ENCODE measurements around the gene RPL7A. TPM values are rescaled to one million over a fixed set of nuclear protein-coding genes. Genes with fewer than 3 reads are reported as not detected.

RPL7A gene
- total and polyA plus RNA-seq, 9 donors = 3,805 to 6,397 (median 4,279) TPM

DNA sequence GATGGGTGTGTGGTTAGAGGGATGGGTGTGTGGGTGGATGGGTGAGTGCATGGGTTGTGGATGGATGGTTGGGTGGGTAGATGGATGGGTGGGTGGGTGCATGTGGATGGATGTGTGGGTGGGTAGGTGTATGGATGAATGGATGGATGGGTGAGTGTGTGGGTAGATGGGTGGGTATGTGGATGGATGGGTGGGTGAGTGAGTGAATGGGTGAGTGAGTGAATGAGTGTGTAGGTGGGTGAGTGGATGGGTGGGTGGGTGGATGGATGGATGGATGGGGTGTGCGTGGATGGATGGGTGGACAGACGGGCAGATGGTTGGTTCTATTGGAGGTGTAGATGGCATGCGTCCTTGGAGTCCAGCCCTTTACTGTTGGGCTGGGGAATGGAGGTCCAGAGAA lies 45.4 kb downstream of the RPL7A start:
- H3K4me1 ChIP-seq (ENCODE audit: insufficient read depth) = no peaks in the 10 kb centered on the region

GRCh38 chr9:133394687-133395271 lies 46.8 kb downstream of the RPL7A start:
- DNase-seq = no peak
- H3K9me3 ChIP-seq = no peaks in the 10 kb centered on the region
- intact Hi-C loops (cut with DNase I) = no loop called here
- WGBS, 3 donors = 8 to 21% (median 11%) methylated on average over 8 of the region's 8 CpGs
- H3K27me3 ChIP-seq = no peaks in the 10 kb centered on the region
- no peaks in the 10 kb centered on the region for H3K36me3 ChIP-seq
- H3K4me1 ChIP-seq (ENCODE audit: insufficient read depth) = no peaks in the 10 kb centered on the region
- no peak overlapping the region for H3K27ac ChIP-seq
- no peak overlapping the region for H3K4me3 ChIP-seq
- TF ChIP-seq POLR2A (IDR thresholded peaks at IDR 0.05) = no peak
- TF ChIP-seq EP300 (IDR thresholded peaks at IDR 0.05) = no peak
- TF ChIP-seq, protein P1, sequence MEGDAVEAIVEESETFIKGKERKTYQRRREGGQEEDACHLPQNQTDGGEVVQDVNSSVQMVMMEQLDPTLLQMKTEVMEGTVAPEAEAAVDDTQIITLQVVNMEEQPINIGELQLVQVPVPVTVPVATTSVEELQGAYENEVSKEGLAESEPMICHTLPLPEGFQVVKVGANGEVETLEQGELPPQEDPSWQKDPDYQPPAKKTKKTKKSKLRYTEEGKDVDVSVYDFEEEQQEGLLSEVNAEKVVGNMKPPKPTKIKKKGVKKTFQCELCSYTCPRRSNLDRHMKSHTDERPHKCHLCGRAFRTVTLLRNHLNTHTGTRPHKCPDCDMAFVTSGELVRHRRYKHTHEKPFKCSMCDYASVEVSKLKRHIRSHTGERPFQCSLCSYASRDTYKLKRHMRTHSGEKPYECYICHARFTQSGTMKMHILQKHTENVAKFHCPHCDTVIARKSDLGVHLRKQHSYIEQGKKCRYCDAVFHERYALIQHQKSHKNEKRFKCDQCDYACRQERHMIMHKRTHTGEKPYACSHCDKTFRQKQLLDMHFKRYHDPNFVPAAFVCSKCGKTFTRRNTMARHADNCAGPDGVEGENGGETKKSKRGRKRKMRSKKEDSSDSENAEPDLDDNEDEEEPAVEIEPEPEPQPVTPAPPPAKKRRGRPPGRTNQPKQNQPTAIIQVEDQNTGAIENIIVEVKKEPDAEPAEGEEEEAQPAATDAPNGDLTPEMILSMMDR (IDR thresholded peaks at IDR 0.05) = no peak

More for the DNA sequence above, 45.4 kb downstream of the RPL7A start:
- H3K9me3 ChIP-seq = no peaks in the 10 kb centered on the region
- TF ChIP-seq, protein P1 (IDR thresholded peaks at IDR 0.05) = no peak
- no peak for TF ChIP-seq EP300 (IDR thresholded peaks at IDR 0.05)
- no peak for TF ChIP-seq POLR2A (IDR thresholded peaks at IDR 0.05)
- no peak for DNase-seq
- H3K4me3 ChIP-seq = no peak overlapping the region
- H3K27me3 ChIP-seq = no peaks in the 10 kb centered on the region
- intact Hi-C loops (cut with DNase I) = no loop called here
- no peak overlapping the region for H3K27ac ChIP-seq
- 83 to 89% (median 84%) methylated on average over 3 of the region's 3 CpGs for WGBS, 3 donors
- H3K36me3 ChIP-seq = no peaks in the 10 kb centered on the region

DNA sequence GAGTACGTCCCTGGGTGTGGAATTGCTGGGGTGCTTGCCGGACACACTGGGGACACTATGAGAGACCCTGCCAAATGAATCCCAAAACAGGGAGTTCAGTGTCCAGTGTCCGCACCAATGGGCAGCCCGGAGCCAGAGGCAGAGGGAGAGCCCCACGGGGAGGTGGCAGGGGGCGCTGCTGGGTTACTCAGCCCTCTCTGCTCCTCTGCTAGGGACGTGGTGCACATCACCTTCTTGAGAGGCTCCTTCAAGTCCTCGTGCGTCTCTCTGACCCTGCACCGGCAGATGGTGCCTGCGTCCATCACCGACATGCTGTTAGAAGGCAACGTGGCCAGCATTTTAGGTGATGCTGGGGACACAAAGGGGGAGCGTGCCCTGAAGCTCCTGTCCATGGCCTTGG lies 48.9 kb downstream of the RPL7A start:
- Histone ChIP-seq H3K27me3 (no peaks in the 10 kb centered on the region), H3K36me3 (no peaks in the 10 kb centered on the region), H3K27ac (no peak overlapping the region), H3K4me1 (ENCODE audit: insufficient read depth) (no peaks in the 10 kb centered on the region), H3K9me3 (no peaks in the 10 kb centered on the region), H3K4me3 (no peak overlapping the region)
- 17 to 29% (median 20%) methylated on average over 14 of the region's 14 CpGs for WGBS, 3 donors
- intact Hi-C loops (cut with DNase I) = no loop called here
- TF ChIP-seq POLR2A (IDR thresholded peaks at IDR 0.05) = no peak
- TF ChIP-seq EP300 (IDR thresholded peaks at IDR 0.05) = no peak
- TF ChIP-seq, protein P1 (IDR thresholded peaks at IDR 0.05) = no peak
- no peak for DNase-seq

DNA sequence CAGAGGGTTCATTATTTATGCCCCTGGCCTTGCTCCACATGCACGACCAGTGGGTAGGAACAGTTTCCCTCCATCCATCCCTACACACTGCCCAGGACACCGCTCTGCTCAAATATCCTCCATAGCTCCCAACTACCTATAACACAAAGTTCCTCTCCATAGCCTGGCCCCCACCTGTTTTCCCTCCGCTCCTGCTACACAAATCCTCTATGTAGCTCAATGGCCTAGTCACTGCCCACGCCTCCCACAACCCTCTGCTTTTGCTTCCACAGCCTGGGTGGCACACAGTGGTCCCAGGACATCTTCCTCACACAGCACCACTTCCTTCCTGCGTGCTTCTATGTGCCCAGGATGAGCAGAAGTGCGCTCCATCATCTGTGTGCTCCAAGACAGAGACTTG lies 49.4 kb downstream of the RPL7A start:
- DNase-seq = no peak
- intact Hi-C loops (cut with DNase I) = no loop called here
- no peaks in the 10 kb centered on the region for H3K27me3 ChIP-seq
- TF ChIP-seq, protein P1 (IDR thresholded peaks at IDR 0.05) = no peak
- TF ChIP-seq POLR2A (IDR thresholded peaks at IDR 0.05) (no peak), EP300 (IDR thresholded peaks at IDR 0.05) (no peak)
- H3K9me3 ChIP-seq = no peaks in the 10 kb centered on the region
- no peak overlapping the region for H3K27ac ChIP-seq
- H3K4me1 ChIP-seq (ENCODE audit: insufficient read depth) = no peaks in the 10 kb centered on the region
- H3K36me3 ChIP-seq = no peaks in the 10 kb centered on the region
- no peak overlapping the region for H3K4me3 ChIP-seq
- WGBS, 3 donors = 69 to 79% (median 78%) methylated on average over 6 of the region's 6 CpGs
